ENCODE measurements around the gene ERAP2. TPM values are rescaled to one million over a fixed set of nuclear protein-coding genes. Genes with fewer than 3 reads are reported as not detected.

Gene ERAP2
- polyA plus RNA-seq, 1 donor (not counting 4 experiments of a cell fraction or from before 2014, with no cell fraction given): 41.0 TPM

- Histone ChIP-seq H3K4me1 (ENCODE audit: control insufficient read depth, extremely low read depth, insufficient read depth, low read length) (no peaks in the 10 kb centered on the region), H3K9ac (ENCODE audit: control insufficient read depth, extremely low read depth, insufficient read depth, low read length) (no peak overlapping the region), H3K9me1 (ENCODE audit: control insufficient read depth, extremely low read depth, insufficient read depth, low read length) (no peaks in the 10 kb centered on the region), H3K27me3 (ENCODE audit: control insufficient read depth, extremely low read depth, insufficient read depth, low read length) (no peaks in the 10 kb centered on the region), H3K4me3 (ENCODE audit: control insufficient read depth in 2 of 3, extremely low read depth in 1 of 3, insufficient read depth in 2 of 3, low read depth in 1 of 3, low read length in 3 of 3) (no peak overlapping the region), H3K4me2 (ENCODE audit: control insufficient read depth, extremely low read depth, insufficient read depth, low read depth, low read length) (no peak overlapping the region), H3K36me3 (ENCODE audit: control insufficient read depth in 2 of 2, extremely low read depth in 1 of 2, insufficient read depth in 2 of 2, low read length in 2 of 2) (no peaks in the 10 kb centered on the region), H3K79me2 (ENCODE audit: control insufficient read depth, insufficient read depth, low read length) (no peaks in the 10 kb centered on the region), H2AFZ (ENCODE audit: control insufficient read depth, low read length) (no peak overlapping the region), H4K20me1 (ENCODE audit: control insufficient read depth, extremely low read depth, insufficient read depth, low read length) (no peaks in the 10 kb centered on the region), H3K9me3 (ENCODE audit: control insufficient read depth, low read depth, low read length) (no peaks in the 10 kb centered on the region), H3K27ac (ENCODE audit: control insufficient read depth, insufficient read depth, low read length) (no peak overlapping the region)
- TF ChIP-seq EZH2 (IDR thresholded peaks at IDR 0.05; ENCODE audit: low read length) (no peak), CTCF (optimal IDR thresholded peaks at IDR 0.05 in 1 of 3, IDR thresholded peaks at IDR 0.05 in 1 of 3, conservative IDR thresholded peaks at IDR 0.05 in 1 of 3; ENCODE audit: extremely low read depth in 1 of 3, insufficient read depth in 2 of 3, low read length in 3 of 3) (no peak)
- dilution Hi-C loops (cut with MboI; ENCODE audit: extremely low pct_ligation_motif_present, low sequenced_read_pairs): no loop called here
- DNase-seq (ENCODE audit: low read depth, low spot score) (no peak), FAIRE-seq (no peak)
Observed at GRCh38 chr5:96863114-96863513, 13.2 kb upstream of the ERAP2 start.

GRCh38 chr5:96863949-96864584 is 12.2 kb upstream of the ERAP2 start:
- H3K9me1 ChIP-seq (ENCODE audit: control insufficient read depth, extremely low read depth, insufficient read depth, low read length): no peaks in the 10 kb centered on the region
- H2AFZ ChIP-seq (ENCODE audit: control insufficient read depth, low read length): no peak overlapping the region
- no peaks in the 10 kb centered on the region for H3K9me3 ChIP-seq (ENCODE audit: control insufficient read depth, low read depth, low read length)
- TF ChIP-seq EZH2 (IDR thresholded peaks at IDR 0.05; ENCODE audit: low read length) (no peak), CTCF (optimal IDR thresholded peaks at IDR 0.05 in 1 of 3, IDR thresholded peaks at IDR 0.05 in 1 of 3, conservative IDR thresholded peaks at IDR 0.05 in 1 of 3; ENCODE audit: extremely low read depth in 1 of 3, insufficient read depth in 2 of 3, low read length in 3 of 3) (no peak)
- no peaks in the 10 kb centered on the region for H3K27me3 ChIP-seq (ENCODE audit: control insufficient read depth, extremely low read depth, insufficient read depth, low read length)
- no peak for DNase-seq (ENCODE audit: low read depth, low spot score)
- dilution Hi-C loops (cut with MboI; ENCODE audit: extremely low pct_ligation_motif_present, low sequenced_read_pairs): no loop called here
- H3K27ac ChIP-seq (ENCODE audit: control insufficient read depth, insufficient read depth, low read length): no peak overlapping the region
- no peak overlapping the region for H3K4me2 ChIP-seq (ENCODE audit: control insufficient read depth, extremely low read depth, insufficient read depth, low read depth, low read length)
- no peaks in the 10 kb centered on the region for H3K79me2 ChIP-seq (ENCODE audit: control insufficient read depth, insufficient read depth, low read length)
- H3K4me1 ChIP-seq (ENCODE audit: control insufficient read depth, extremely low read depth, insufficient read depth, low read length): no peaks in the 10 kb centered on the region
- H3K36me3 ChIP-seq (ENCODE audit: control insufficient read depth in 2 of 2, extremely low read depth in 1 of 2, insufficient read depth in 2 of 2, low read length in 2 of 2): no peaks in the 10 kb centered on the region
- no peak overlapping the region for H3K9ac ChIP-seq (ENCODE audit: control insufficient read depth, extremely low read depth, insufficient read depth, low read length)
- H3K4me3 ChIP-seq (ENCODE audit: control insufficient read depth in 2 of 3, extremely low read depth in 1 of 3, insufficient read depth in 2 of 3, low read depth in 1 of 3, low read length in 3 of 3): no peak overlapping the region
- FAIRE-seq: peak; percentile 5
- H4K20me1 ChIP-seq (ENCODE audit: control insufficient read depth, extremely low read depth, insufficient read depth, low read length): no peaks in the 10 kb centered on the region
